Measurements from ENCODE around the gene GLMP. TPM values are rescaled to one million over a fixed set of nuclear protein-coding genes. Genes with fewer than 3 reads are reported as not detected.

GLMP gene
- total RNA-seq, 4 donors from 2014 or later: 21.9 to 49.1 (median 34.5) TPM

- DNase-seq (ENCODE audit: low spot score in 2 of 2): no peak
- whole genome bisulfite sequencing, 2 donors: 83 to 87% methylated on average over 6 to 8 of the region's 8 CpGs
- TF ChIP-seq CTCF (IDR thresholded peaks at IDR 0.05): no peak
- no peak for TF ChIP-seq POLR2A (IDR thresholded peaks at IDR 0.05)
- intact Hi-C loops (cut with DNase I; ENCODE audit: low total_unique reads): no loop called here
- H3K4me3 ChIP-seq (ENCODE audit: low read depth, poor library complexity, severe bottlenecking): no peak overlapping the region
These were observed 2.4 kb downstream of the GLMP start for GRCh38 chr1:156293098-156293434.

- DNase-seq (ENCODE audit: low spot score in 2 of 2): peak; percentile 84 to 97
- H3K4me3 ChIP-seq (ENCODE audit: low read depth, poor library complexity, severe bottlenecking): no peak overlapping the region
- 18 to 24% methylated on average over 36 to 37 of the region's 37 CpGs for WGBS, 2 donors
- intact Hi-C loops (cut with DNase I; ENCODE audit: low total_unique reads): no loop called here
- TF ChIP-seq CTCF (IDR thresholded peaks at IDR 0.05) (no peak), POLR2A (IDR thresholded peaks at IDR 0.05) (no peak)
These were observed 4.0 kb downstream of the GLMP start for GRCh38 chr1:156291226-156292061.

GRCh38 chr1:156289857-156290256, 5.6 kb downstream of the GLMP start:
- DNase-seq (ENCODE audit: low spot score in 2 of 2): no peak
- H3K4me3 ChIP-seq (ENCODE audit: low read depth, poor library complexity, severe bottlenecking): no peak overlapping the region
- no peak for TF ChIP-seq CTCF (IDR thresholded peaks at IDR 0.05)
- TF ChIP-seq POLR2A (IDR thresholded peaks at IDR 0.05): no peak
- intact Hi-C loops (cut with DNase I; ENCODE audit: low total_unique reads): no loop called here

- H3K4me3 ChIP-seq (ENCODE audit: low read depth, poor library complexity, severe bottlenecking): no peak overlapping the region
- WGBS, 2 donors: 69 to 74% methylated on average over 8 of the region's 8 CpGs
- TF ChIP-seq POLR2A (IDR thresholded peaks at IDR 0.05) (no peak), CTCF (IDR thresholded peaks at IDR 0.05) (no peak)
- DNase-seq (ENCODE audit: low spot score in 2 of 2): no peak
- intact Hi-C loops (cut with DNase I; ENCODE audit: low total_unique reads): no loop called here
These were observed 9.4 kb downstream of the GLMP start for GRCh38 chr1:156286061-156286460.

GRCh38 chr1:156285437-156285836, 10.0 kb downstream of the GLMP start:
- no peak overlapping the region for H3K4me3 ChIP-seq (ENCODE audit: low read depth, poor library complexity, severe bottlenecking)
- TF ChIP-seq CTCF (IDR thresholded peaks at IDR 0.05) (no peak), POLR2A (IDR thresholded peaks at IDR 0.05) (no peak)
- intact Hi-C loops (cut with DNase I; ENCODE audit: low total_unique reads): no loop called here
- no peak for DNase-seq (ENCODE audit: low spot score in 2 of 2)
- 72 to 86% methylated on average over 15 to 21 of the region's 21 CpGs for WGBS, 2 donors

GRCh38 chr1:156284757-156285156, 10.7 kb downstream of the GLMP start:
- DNase-seq (ENCODE audit: low spot score in 2 of 2): no peak
- H3K4me3 ChIP-seq (ENCODE audit: low read depth, poor library complexity, severe bottlenecking): no peak overlapping the region
- intact Hi-C loops (cut with DNase I; ENCODE audit: low total_unique reads): no loop called here
- no peak for TF ChIP-seq CTCF (IDR thresholded peaks at IDR 0.05)
- no peak for TF ChIP-seq POLR2A (IDR thresholded peaks at IDR 0.05)
- 39 to 41% methylated on average over 4 of the region's 4 CpGs for WGBS, 2 donors
